Measurements from ENCODE around the gene SLC14A1. TPM values are rescaled to one million over a fixed set of nuclear protein-coding genes. Genes with fewer than 3 reads are reported as not detected.

The SLC14A1 gene
- total RNA-seq, 4 donors from 2014 or later: 0.59 to 15.7 (median 4.6) TPM

GRCh38 chr18:45688833-45689232 lies 35.1 kb upstream of the SLC14A1 start:
- TF ChIP-seq CTCF (IDR thresholded peaks at IDR 0.05) (no peak), POLR2A (IDR thresholded peaks at IDR 0.05) (no peak)
- no peak overlapping the region for H3K4me3 ChIP-seq (ENCODE audit: low read depth, poor library complexity, severe bottlenecking)
- DNase-seq (ENCODE audit: low spot score in 2 of 2): no peak
- intact Hi-C loops (cut with DNase I; ENCODE audit: low total_unique reads): loop anchor here (10.0 kb wide), 1 partner anchor 186 kb away; no protein-coding TSS in a partner anchor
- 81 to 90% methylated on average over 4 of the region's 4 CpGs for WGBS, 2 donors

DNA sequence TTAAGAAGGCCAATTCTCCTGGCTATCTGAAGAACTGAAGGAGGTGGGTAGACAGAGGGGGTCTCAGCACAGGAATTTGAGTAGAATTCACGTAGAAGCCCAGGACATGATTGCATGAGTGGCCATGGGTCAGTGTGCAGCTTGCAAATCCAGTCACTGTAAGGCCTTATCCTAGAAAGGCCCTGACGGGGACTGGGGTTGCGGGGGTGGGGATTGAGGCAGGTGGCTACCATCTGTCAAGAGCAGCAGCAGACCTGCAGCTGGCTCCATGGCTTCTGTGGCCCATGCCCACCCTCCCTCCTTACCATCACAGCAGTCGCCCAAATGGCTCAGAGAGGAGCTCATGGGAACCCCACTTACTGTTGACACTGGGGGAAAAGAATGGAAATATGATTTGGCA lies 34.6 kb upstream of the SLC14A1 start:
- no peak overlapping the region for H3K4me3 ChIP-seq (ENCODE audit: low read depth, poor library complexity, severe bottlenecking)
- WGBS, 2 donors: 78 to 83% methylated on average over 4 of the region's 4 CpGs
- DNase-seq (ENCODE audit: low spot score in 2 of 2): no peak
- no peak for TF ChIP-seq CTCF (IDR thresholded peaks at IDR 0.05)
- TF ChIP-seq POLR2A (IDR thresholded peaks at IDR 0.05): no peak
- intact Hi-C loops (cut with DNase I; ENCODE audit: low total_unique reads): loop anchor here (10.0 kb wide), 1 partner anchor 185 kb away; no protein-coding TSS in a partner anchor

DNA sequence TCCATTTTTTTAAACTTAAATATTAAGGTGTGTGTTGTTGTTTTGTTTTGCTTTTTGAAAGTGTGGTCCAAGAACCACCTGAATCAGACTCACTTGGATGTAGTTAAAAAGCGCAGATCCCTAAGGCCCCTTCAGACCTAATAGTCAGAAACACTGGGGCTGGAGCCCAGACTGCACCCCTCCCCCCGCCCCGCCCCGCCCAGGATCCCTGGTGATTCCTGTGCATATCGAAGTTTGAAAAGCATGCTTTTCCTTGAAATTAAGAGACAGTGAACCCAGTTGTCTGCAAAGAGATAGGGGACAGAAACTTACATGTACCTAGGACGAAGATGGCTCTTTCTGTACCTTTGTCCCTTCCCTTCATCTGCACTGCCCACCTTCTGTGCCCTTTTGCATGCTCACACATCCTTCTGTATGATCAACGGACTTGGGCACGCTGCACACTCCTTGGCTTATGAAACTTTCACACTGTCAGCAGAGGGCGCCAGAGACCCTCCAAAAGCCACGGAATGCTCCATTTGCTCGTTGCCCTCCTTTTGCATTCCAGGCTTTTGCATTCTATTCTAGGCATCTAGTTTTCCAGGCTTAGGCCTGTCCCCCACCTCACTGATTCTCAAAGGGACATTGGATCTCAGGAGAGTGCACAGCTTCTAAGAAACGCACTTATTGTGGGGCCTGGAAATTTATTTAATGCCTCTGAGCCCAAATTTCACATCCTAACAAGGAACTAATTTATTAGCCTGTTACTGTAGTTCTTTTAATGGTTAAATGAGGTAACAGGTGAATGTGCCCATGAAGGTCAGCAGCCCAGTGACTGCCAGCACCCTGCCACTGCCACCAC lies 32.8 kb upstream of the SLC14A1 start:
- TF ChIP-seq POLR2A (IDR thresholded peaks at IDR 0.05): no peak
- no peak for TF ChIP-seq CTCF (IDR thresholded peaks at IDR 0.05)
- intact Hi-C loops (cut with DNase I; ENCODE audit: low total_unique reads): no loop called here
- H3K4me3 ChIP-seq (ENCODE audit: low read depth, poor library complexity, severe bottlenecking): no peak overlapping the region
- peak; percentile 66 to 95 for DNase-seq (ENCODE audit: low spot score in 2 of 2)
- WGBS, 2 donors: 12 to 15% methylated on average over 12 of the region's 12 CpGs

DNA sequence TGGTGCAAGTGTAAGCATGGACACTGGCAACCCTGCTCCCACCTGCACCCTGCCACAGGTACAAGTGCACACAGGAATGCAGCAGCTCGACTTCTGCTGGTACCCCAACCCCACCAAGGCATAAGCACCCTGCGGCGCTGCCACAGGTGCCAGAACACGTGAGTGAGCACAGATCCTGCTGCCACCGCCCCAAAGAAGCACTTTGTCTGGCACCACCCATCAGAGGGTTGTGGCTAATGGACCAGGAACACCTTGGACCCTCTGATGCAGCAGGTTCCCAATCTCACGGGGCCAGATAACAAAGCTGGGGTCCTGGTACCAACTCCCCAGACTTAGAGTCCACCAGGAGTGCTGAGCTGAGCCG lies 32.2 kb upstream of the SLC14A1 start:
- TF ChIP-seq CTCF (IDR thresholded peaks at IDR 0.05) (no peak), POLR2A (IDR thresholded peaks at IDR 0.05) (no peak)
- WGBS, 2 donors: 61 to 68% methylated on average over 7 of the region's 7 CpGs
- no peak for DNase-seq (ENCODE audit: low spot score in 2 of 2)
- intact Hi-C loops (cut with DNase I; ENCODE audit: low total_unique reads): no loop called here
- no peak overlapping the region for H3K4me3 ChIP-seq (ENCODE audit: low read depth, poor library complexity, severe bottlenecking)

DNA sequence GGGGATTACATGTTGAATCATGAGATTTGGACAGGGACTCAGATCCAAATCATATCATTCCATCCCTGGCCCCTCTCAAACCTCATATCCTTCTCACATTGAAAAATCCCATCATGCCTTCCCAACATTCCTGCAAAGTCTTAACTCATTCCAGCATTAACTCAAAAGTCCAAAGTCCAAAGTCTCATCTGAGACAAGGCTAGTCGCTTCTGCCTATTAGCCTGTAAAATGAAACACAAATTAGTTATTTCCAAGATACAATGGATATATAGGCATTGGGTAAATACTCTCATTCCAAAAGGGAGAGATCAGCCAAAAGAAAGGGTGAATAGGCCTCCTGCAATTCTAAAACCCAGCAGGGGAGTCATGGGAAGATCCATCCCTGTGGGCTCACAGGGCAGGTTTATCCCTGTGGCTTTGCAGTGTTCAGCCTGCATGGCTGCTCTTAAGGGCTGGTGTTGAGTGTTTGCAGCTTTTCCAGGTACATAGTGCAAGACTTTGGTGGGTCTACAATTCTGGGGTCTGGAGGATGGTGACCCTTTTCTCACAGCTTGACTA lies 21.2 kb upstream of the SLC14A1 start:
- WGBS, 2 donors: 92 to 95% methylated on average over 1 of the region's 1 CpG
- TF ChIP-seq POLR2A (IDR thresholded peaks at IDR 0.05) (no peak), CTCF (IDR thresholded peaks at IDR 0.05) (no peak)
- intact Hi-C loops (cut with DNase I; ENCODE audit: low total_unique reads): no loop called here
- no peak overlapping the region for H3K4me3 ChIP-seq (ENCODE audit: low read depth, poor library complexity, severe bottlenecking)
- no peak for DNase-seq (ENCODE audit: low spot score in 2 of 2)
